Measurements from ENCODE around the gene MMRN2. TPM values are rescaled to one million over a fixed set of nuclear protein-coding genes. Genes with fewer than 3 reads are reported as not detected.
A peak's percentile ranks its signal among the peaks of the same experiment; 100 is the strongest.
"Not testable (repeated sequence)": the region's sequence is repeated elsewhere in the genome, so short reads cannot be mapped to it uniquely, and the experiment has no call there.

Gene MMRN2
- total RNA-seq, 1 experiment from 2014 or later: 0.12 TPM

GRCh38 chr10:86941426-86941825 is 16.0 kb downstream of the MMRN2 start:
- no peak for DNase-seq (ENCODE audit: low spot score)

- no peak for DNase-seq (ENCODE audit: low spot score)
These were observed 16.7 kb downstream of the MMRN2 start for GRCh38 chr10:86940677-86941076.

- DNase-seq (ENCODE audit: low spot score): not testable (repeated sequence)
These were observed 17.3 kb downstream of the MMRN2 start for GRCh38 chr10:86940076-86940475.

- no peak for DNase-seq (ENCODE audit: low spot score)
These were observed 19.2 kb downstream of the MMRN2 start for GRCh38 chr10:86938260-86938659.

GRCh38 chr10:86937502-86938154 is 19.8 kb downstream of the MMRN2 start:
- no peak for DNase-seq (ENCODE audit: low spot score)

GRCh38 chr10:86936661-86937501 is 20.5 kb downstream of the MMRN2 start:
- DNase-seq (ENCODE audit: low spot score): no peak

GRCh38 chr10:86934162-86934711 is 23.2 kb downstream of the MMRN2 start:
- DNase-seq (ENCODE audit: low spot score): not testable (repeated sequence)

GRCh38 chr10:86932674-86933073 is 24.7 kb downstream of the MMRN2 start:
- no peak for DNase-seq (ENCODE audit: low spot score)

GRCh38 chr10:86931872-86932271 is 25.5 kb downstream of the MMRN2 start:
- no peak for DNase-seq (ENCODE audit: low spot score)

GRCh38 chr10:86929468-86930380 is 27.7 kb downstream of the MMRN2 start:
- DNase-seq (ENCODE audit: low spot score): no peak

- DNase-seq (ENCODE audit: low spot score): no peak
These were observed 34.9 kb downstream of the MMRN2 start for GRCh38 chr10:86922553-86922961.

GRCh38 chr10:86918022-86918471 is 39.4 kb downstream of the MMRN2 start:
- DNase-seq (ENCODE audit: low spot score): peak; percentile 20

GRCh38 chr10:86914734-86915133 is 42.7 kb downstream of the MMRN2 start:
- DNase-seq (ENCODE audit: low spot score): no peak

GRCh38 chr10:86905429-86905828 is 52.0 kb downstream of the MMRN2 start:
- DNase-seq (ENCODE audit: low spot score): no peak

GRCh38 chr10:86904600-86904999 is 52.8 kb downstream of the MMRN2 start:
- no peak for DNase-seq (ENCODE audit: low spot score)

- DNase-seq (ENCODE audit: low spot score): no peak
These were observed 56.5 kb downstream of the MMRN2 start for GRCh38 chr10:86900955-86901354.

- DNase-seq (ENCODE audit: low spot score): peak; percentile 43
These were observed 57.6 kb downstream of the MMRN2 start for GRCh38 chr10:86899670-86900276.

GRCh38 chr10:86899132-86899531 is 58.3 kb downstream of the MMRN2 start:
- no peak for DNase-seq (ENCODE audit: low spot score)

- no peak for DNase-seq (ENCODE audit: low spot score)
These were observed 58.9 kb downstream of the MMRN2 start for GRCh38 chr10:86898511-86898910.

- DNase-seq (ENCODE audit: low spot score): no peak
These were observed 67.4 kb downstream of the MMRN2 start for GRCh38 chr10:86889997-86890396.

Data from H4 (cell line).